Naive thymus-derived CD4-positive, alpha-beta T cell (primary cell): Measurements from ENCODE around the gene PGBD5. TPM values are rescaled to one million over a fixed set of nuclear protein-coding genes. Genes with fewer than 3 reads are reported as not detected.

Source experiments
- ATAC-seq: fragments of 150-1000 bp; cut with Tn5 transposase; 2 replicates; pipeline ENCODE4 v1.10.0; 2021; ENCODE audit warnings: mild to moderate bottlenecking, moderate library complexity
- CTCF ChIA-PET: fragments of 350-600 bp; sonication (Branson Sonifier 250); formaldehyde crosslinking; loops from one replicate; lab custom pipeline; 2021; ENCODE audit warnings: antibody characterized with exemption; lab: Charles Lee
- POLR2A ChIA-PET: fragments of 350-600 bp; sonication (Branson Sonifier 250); formaldehyde crosslinking; loops from one replicate; lab custom pipeline; 2021; ENCODE audit warnings: antibody characterized with exemption, inconsistent platforms; lab: Charles Lee
- DNase-seq, 9 donors: peaks; one replicate each; pipeline versions ENCODE4 v3.0.0 to v3.0.0-alpha.2; 2020 to 2022; ENCODE audit warnings: mixed read lengths in 1 of 9
- H3K27ac ChIP-seq: one replicate; pipeline ENCODE4 v1.7.0; 2013; ENCODE audit warnings: mild to moderate bottlenecking, low read depth, low read length, moderate library complexity
- H3K27me3 ChIP-seq, 2 donors: one replicate each; pipeline ENCODE4 v1.7.0; 2013; ENCODE audit warnings: low read length in 2 of 2, mild to moderate bottlenecking in 2 of 2, moderate library complexity in 2 of 2; ENCODE audit not compliant: control insufficient read depth in 2 of 2, insufficient read depth in 2 of 2
- H3K36me3 ChIP-seq, 3 experiments: 1 replicate in 2 of 3; 2 replicates in 1 of 3; pipeline ENCODE4 v1.7.0; 2013; ENCODE audit warnings: low read length in 3 of 3, mild to moderate bottlenecking in 3 of 3, moderate library complexity in 1 of 3; ENCODE audit not compliant: insufficient read depth in 3 of 3, control insufficient read depth in 2 of 3
- H3K4me1 ChIP-seq, 2 donors: one replicate each; pipeline ENCODE4 v1.7.0; 2013; ENCODE audit warnings: low read length in 2 of 2, mild to moderate bottlenecking in 2 of 2, moderate library complexity in 1 of 2; ENCODE audit not compliant: control insufficient read depth in 2 of 2, insufficient read depth in 2 of 2
- H3K4me3 ChIP-seq: 2 replicates; pipeline ENCODE4 v1.7.0; 2013; ENCODE audit warnings: mild to moderate bottlenecking, low read length
- H3K9me3 ChIP-seq, 3 experiments: 1 replicate in 2 of 3; 2 replicates in 1 of 3; pipeline ENCODE4 v1.7.0; 2013; ENCODE audit warnings: low read length in 3 of 3; ENCODE audit not compliant: control insufficient read depth in 2 of 3
- H3K27ac Mint-ChIP-seq, 9 donors: one replicate each; pipeline ENCODE4 v1.8.0; 2020 to 2022; ENCODE audit warnings: mixed read lengths in 9 of 9, mild to moderate bottlenecking in 8 of 9, moderate library complexity in 5 of 9, inconsistent platforms in 2 of 9
- H3K27me3 Mint-ChIP-seq, 5 donors: one replicate each; pipeline ENCODE4 v1.8.0; 2021 to 2022; ENCODE audit warnings: mixed read lengths in 5 of 5, mild to moderate bottlenecking in 1 of 5
- H3K36me3 Mint-ChIP-seq, 5 donors: one replicate each; pipeline ENCODE4 v1.8.0; 2020 to 2022; ENCODE audit warnings: mixed read lengths in 5 of 5, mild to moderate bottlenecking in 3 of 5, inconsistent platforms in 1 of 5
- H3K4me1 Mint-ChIP-seq, 7 donors: one replicate each; pipeline ENCODE4 v1.8.0; 2020 to 2022; ENCODE audit warnings: mixed read lengths in 7 of 7, mild to moderate bottlenecking in 3 of 7, inconsistent platforms in 1 of 7
- H3K4me3 Mint-ChIP-seq, 10 donors: one replicate each; pipeline ENCODE4 v1.8.0; 2020 to 2022; ENCODE audit warnings: mild to moderate bottlenecking in 10 of 10, mixed read lengths in 10 of 10, moderate library complexity in 6 of 10, inconsistent platforms in 2 of 10
- H3K9me3 Mint-ChIP-seq, 11 donors: one replicate each; pipeline ENCODE4 v1.8.0; 2020 to 2022; ENCODE audit warnings: mixed read lengths in 11 of 11, mild to moderate bottlenecking in 4 of 11, inconsistent platforms in 1 of 11, moderate library complexity in 1 of 11
- intact Hi-C, 2 donors: fragments of 100-400 bp; cut with micrococcal nuclease; formaldehyde crosslinking; loops; one replicate each; pipeline ENCODE4 v1.15.1; 2023
- polyA plus RNA-seq, 2 donors: library from polyadenylated mRNA; unstranded; fragments of 300-500 nt; fragmentation: Illumina TruSeq; gene quantifications; one replicate each; pipeline ENCODE4 v1.2.3, GENCODE V29; 2021
- total RNA-seq, 6 experiments: library from RNA in 5 of 6; stranded (reverse) in 5 of 6; gene quantifications; 1 replicate in 5 of 6; 2 replicates in 1 of 6; pipeline ENCODE4 v1.2.3 and lab custom pipeline; 2021 to 2026

The PGBD5 gene
- total and polyA plus RNA-seq, 7 experiments from 2014 or later = 0.36 TPM; not detected in 6

GRCh38 chr1:230280054-230280795 is 145.9 kb downstream of the PGBD5 start:
- Mint-ChIP-seq H3K36me3 (peaks cover 0 to 19% (median 7%) of the 10 kb centered on the region in 5 donors), H3K27ac (peak overlapping the region in 4 of 9 donors; percentile 23 to 82 (median 24)), H3K9me3 (no peaks in the 10 kb centered on the region), H3K4me1 (peaks cover 5 to 42% (median 36%) of the 10 kb centered on the region in 7 donors), H3K27me3 (no peaks in the 10 kb centered on the region), H3K4me3 (no peak overlapping the region)
- Histone ChIP-seq H3K27me3 (no peaks in the 10 kb centered on the region), H3K4me1 (no peaks in the 10 kb centered on the region), H3K4me3 (no peak overlapping the region), H3K27ac (peak overlapping the region; percentile 11), H3K36me3 (peaks cover 3 to 16% (median 4%) of the 10 kb centered on the region in 3 experiments), H3K9me3 (no peaks in the 10 kb centered on the region)
- CTCF ChIA-PET = no interaction called here
- intact Hi-C loops = no loop called here
- DNase-seq (peak in 1 of 9 donors; percentile 13), ATAC-seq (no peak)
- POLR2A ChIA-PET = interaction anchor here (0.6 kb wide), 1 partner anchor 24 kb away, joined by 3 read pairs; no protein-coding TSS in a partner anchor

DNA sequence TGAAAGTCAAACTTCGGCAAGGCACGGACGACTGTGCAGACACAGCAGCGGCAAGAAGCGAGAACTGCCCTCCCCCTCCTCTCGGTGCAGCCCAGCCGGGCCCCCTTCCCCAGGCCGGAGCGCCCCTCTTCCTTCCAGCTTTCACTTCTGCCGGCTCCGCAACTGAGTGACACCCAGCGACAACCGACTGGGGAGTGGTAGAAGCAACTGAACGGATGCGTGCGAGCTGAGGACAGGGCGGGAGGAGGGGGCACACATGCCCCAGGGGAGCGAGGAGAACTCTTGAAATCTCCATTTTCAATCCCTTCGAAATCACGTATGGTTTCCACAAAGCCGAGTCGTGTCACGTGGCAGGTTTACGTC is 146.6 kb downstream of the PGBD5 start:
- no peak overlapping the region for H3K27ac ChIP-seq
- no peak overlapping the region for H3K4me3 ChIP-seq
- H3K27me3 ChIP-seq = no peaks in the 10 kb centered on the region
- no peaks in the 10 kb centered on the region for H3K9me3 ChIP-seq
- no peaks in the 10 kb centered on the region for H3K4me1 ChIP-seq
- H3K27ac Mint-ChIP-seq = peak overlapping the region in 5 of 9 donors; percentile 14 to 82 (median 24)
- ATAC-seq (no peak), DNase-seq (no peak)
- peaks cover 5 to 42% (median 38%) of the 10 kb centered on the region in 7 donors for H3K4me1 Mint-ChIP-seq
- H3K36me3 ChIP-seq = peaks cover 4 to 16% (median 6%) of the 10 kb centered on the region in 3 experiments
- ChIA-PET CTCF (no interaction called here), POLR2A (no interaction called here)
- H3K36me3 Mint-ChIP-seq = peaks cover 0 to 19% (median 7%) of the 10 kb centered on the region in 5 donors
- no peaks in the 10 kb centered on the region for H3K27me3 Mint-ChIP-seq
- peak overlapping the region in 1 of 10 donors; percentile 0 for H3K4me3 Mint-ChIP-seq
- intact Hi-C loops = no loop called here
- H3K9me3 Mint-ChIP-seq = no peaks in the 10 kb centered on the region

GRCh38 chr1:230278871-230279582 is 147.1 kb downstream of the PGBD5 start:
- Mint-ChIP-seq H3K4me1 (peaks cover 5 to 46% (median 42%) of the 10 kb centered on the region in 7 donors), H3K27me3 (no peaks in the 10 kb centered on the region), H3K9me3 (no peaks in the 10 kb centered on the region), H3K36me3 (peaks cover 0 to 19% (median 7%) of the 10 kb centered on the region in 5 donors), H3K4me3 (peak overlapping the region in 5 of 10 donors; percentile 0 to 46 (median 29)), H3K27ac (peak overlapping the region; percentile 15 to 90 (median 65))
- CTCF ChIA-PET = interaction anchor here (0.8 kb wide), 1 partner anchor 23 kb away, joined by 3 read pairs; no protein-coding TSS in a partner anchor
- H3K27ac ChIP-seq = peak overlapping the region; percentile 25
- no peaks in the 10 kb centered on the region for H3K4me1 ChIP-seq
- H3K36me3 ChIP-seq = peaks cover 4 to 16% (median 6%) of the 10 kb centered on the region in 3 experiments
- DNase-seq (peak in 1 of 9 donors; percentile 16), ATAC-seq (no peak)
- H3K4me3 ChIP-seq = no peak overlapping the region
- POLR2A ChIA-PET = no interaction called here
- no peaks in the 10 kb centered on the region for H3K9me3 ChIP-seq
- no peaks in the 10 kb centered on the region for H3K27me3 ChIP-seq
- intact Hi-C loops = no loop called here

GRCh38 chr1:230278376-230278775 is 147.8 kb downstream of the PGBD5 start:
- peaks cover 4 to 16% (median 6%) of the 10 kb centered on the region in 3 experiments for H3K36me3 ChIP-seq
- Mint-ChIP-seq H3K4me1 (peaks cover 5 to 52% (median 48%) of the 10 kb centered on the region in 7 donors), H3K27me3 (no peaks in the 10 kb centered on the region), H3K27ac (peak overlapping the region; percentile 15 to 90 (median 65)), H3K36me3 (peaks cover 0 to 19% (median 7%) of the 10 kb centered on the region in 5 donors), H3K4me3 (peak overlapping the region in 4 of 10 donors; percentile 0 to 46 (median 22)), H3K9me3 (no peaks in the 10 kb centered on the region)
- H3K9me3 ChIP-seq = no peaks in the 10 kb centered on the region
- ATAC-seq (no peak), DNase-seq (no peak)
- H3K27ac ChIP-seq = no peak overlapping the region
- no peaks in the 10 kb centered on the region for H3K4me1 ChIP-seq
- H3K4me3 ChIP-seq = no peak overlapping the region
- H3K27me3 ChIP-seq = no peaks in the 10 kb centered on the region
- ChIA-PET CTCF (interaction anchor here (0.8 kb wide), 1 partner anchor 24 kb away, joined by 3 read pairs; no protein-coding TSS in a partner anchor), POLR2A (interaction anchor here (0.6 kb wide), 1 partner anchor 657 kb away, joined by 3 read pairs; no protein-coding TSS in a partner anchor)
- intact Hi-C loops = no loop called here

DNA sequence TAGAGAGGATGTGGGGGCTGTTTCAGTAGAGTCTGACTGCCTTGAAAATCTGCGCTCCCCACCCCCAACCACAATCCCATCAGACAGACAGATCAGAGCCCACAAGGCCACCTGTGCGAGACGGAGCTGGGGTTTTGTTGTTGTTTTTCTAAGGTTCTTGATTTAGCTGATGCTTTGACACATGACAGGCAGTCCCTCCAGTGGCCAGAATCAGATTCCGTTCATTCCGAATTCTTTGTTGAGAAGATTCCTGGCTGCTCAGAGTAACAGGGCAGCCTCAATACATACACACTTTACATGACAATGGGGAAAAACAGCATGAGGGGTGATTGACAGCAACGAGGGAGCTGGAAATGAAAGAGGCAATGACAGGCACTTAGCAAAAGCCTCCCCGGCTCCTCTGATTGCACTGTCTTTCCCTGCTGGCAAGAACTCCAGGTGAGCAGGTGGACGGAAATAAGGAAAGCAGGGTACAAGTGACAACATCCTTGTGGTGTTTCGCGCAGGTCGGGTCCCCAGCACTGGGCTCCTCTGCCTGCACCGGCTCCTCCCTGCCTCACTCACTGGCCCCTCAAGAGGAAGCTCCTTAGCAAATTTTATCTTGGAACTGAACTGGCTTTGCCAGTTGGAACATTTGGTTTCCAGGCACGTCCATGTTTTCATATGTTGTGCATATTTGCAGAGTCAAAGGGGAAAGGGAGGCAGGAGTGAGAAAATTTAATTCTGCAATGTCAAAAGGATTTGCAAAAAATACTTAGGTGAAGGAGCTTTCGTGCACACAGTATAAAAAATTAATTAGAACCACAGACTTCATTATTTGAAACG is 148.7 kb downstream of the PGBD5 start:
- peak in 5 of 9 donors; percentile 4 to 28 (median 20) for DNase-seq
- ChIA-PET POLR2A (interaction anchor here (0.6 to 1.0 kb wide), 4 partner anchors 25 to 656 kb away, joined by 3 to 4 read pairs (median 3); no protein-coding TSS in a partner anchor), CTCF (interaction anchor here (0.5 to 0.7 kb wide), 2 partner anchors 183 to 614 kb away, joined by 3 read pairs; no protein-coding TSS in a partner anchor)
- Mint-ChIP-seq H3K4me3 (peak overlapping the region in 4 of 10 donors; percentile 39 to 72 (median 60)), H3K36me3 (peaks cover 0 to 19% (median 7%) of the 10 kb centered on the region in 5 donors), H3K27ac (peak overlapping the region in 7 of 9 donors; percentile 16 to 86 (median 61)), H3K4me1 (peaks cover 14 to 61% (median 53%) of the 10 kb centered on the region in 7 donors), H3K27me3 (no peaks in the 10 kb centered on the region), H3K9me3 (no peaks in the 10 kb centered on the region)
- Histone ChIP-seq H3K9me3 (no peaks in the 10 kb centered on the region), H3K4me1 (no peaks in the 10 kb centered on the region), H3K27ac (no peak overlapping the region), H3K36me3 (peaks cover 4 to 16% (median 6%) of the 10 kb centered on the region in 3 experiments), H3K27me3 (no peaks in the 10 kb centered on the region), H3K4me3 (no peak overlapping the region)
- intact Hi-C loops = no loop called here
- ATAC-seq = no peak

GRCh38 chr1:230276401-230276800 is 149.7 kb downstream of the PGBD5 start:
- Histone ChIP-seq H3K9me3 (no peaks in the 10 kb centered on the region), H3K4me1 (no peaks in the 10 kb centered on the region), H3K36me3 (peaks cover 4 to 16% (median 6%) of the 10 kb centered on the region in 3 experiments), H3K4me3 (no peak overlapping the region), H3K27ac (no peak overlapping the region), H3K27me3 (no peaks in the 10 kb centered on the region)
- H3K27me3 Mint-ChIP-seq = no peaks in the 10 kb centered on the region
- ATAC-seq = no peak
- peak in 1 of 9 donors; percentile 16 for DNase-seq
- POLR2A ChIA-PET = no interaction called here
- H3K4me3 Mint-ChIP-seq = no peak overlapping the region
- H3K4me1 Mint-ChIP-seq = peaks cover 15 to 58% (median 47%) of the 10 kb centered on the region in 7 donors
- H3K9me3 Mint-ChIP-seq = no peaks in the 10 kb centered on the region
- H3K27ac Mint-ChIP-seq = peak overlapping the region in 3 of 9 donors; percentile 7 to 70 (median 8)
- CTCF ChIA-PET = no interaction called here
- peaks cover 0 to 21% (median 5%) of the 10 kb centered on the region in 5 donors for H3K36me3 Mint-ChIP-seq
- intact Hi-C loops = no loop called here
